ENCODE data around the gene RPS18. TPM values are rescaled to one million over a fixed set of nuclear protein-coding genes. Genes with fewer than 3 reads are reported as not detected.

Gene RPS18
- total and polyA plus RNA-seq, 9 donors = 4,177 to 11,953 (median 5,981) TPM

GRCh38 chr6:33236852-33237251 lies 35.0 kb upstream of the RPS18 start:
- TF ChIP-seq EP300 (IDR thresholded peaks at IDR 0.05) (no peak), CTCF (IDR thresholded peaks at IDR 0.05) (no peak), POLR2A (IDR thresholded peaks at IDR 0.05) (no peak)
- no peaks in the 10 kb centered on the region for H3K27me3 ChIP-seq
- no peaks in the 10 kb centered on the region for H3K9me3 ChIP-seq
- H3K36me3 ChIP-seq = no peaks in the 10 kb centered on the region
- no peak overlapping the region for H3K4me3 ChIP-seq
- no peaks in the 10 kb centered on the region for H3K4me1 ChIP-seq (ENCODE audit: insufficient read depth)
- DNase-seq = no peak
- WGBS, 3 donors = 85 to 90% (median 88%) methylated on average over 6 of the region's 6 CpGs
- H3K27ac ChIP-seq = no peak overlapping the region
- intact Hi-C loops (cut with DNase I) = no loop called here

GRCh38 chr6:33237741-33238140 lies 34.1 kb upstream of the RPS18 start:
- no peaks in the 10 kb centered on the region for H3K4me1 ChIP-seq (ENCODE audit: insufficient read depth)
- H3K27ac ChIP-seq = no peak overlapping the region
- no peaks in the 10 kb centered on the region for H3K27me3 ChIP-seq
- H3K36me3 ChIP-seq = no peaks in the 10 kb centered on the region
- DNase-seq = no peak
- intact Hi-C loops (cut with DNase I) = no loop called here
- no peaks in the 10 kb centered on the region for H3K9me3 ChIP-seq
- TF ChIP-seq POLR2A (IDR thresholded peaks at IDR 0.05) = no peak
- no peak for TF ChIP-seq EP300 (IDR thresholded peaks at IDR 0.05)
- no peak for TF ChIP-seq CTCF (IDR thresholded peaks at IDR 0.05)
- WGBS, 3 donors = 13 to 35% (median 19%) methylated on average over 2 of the region's 2 CpGs
- no peak overlapping the region for H3K4me3 ChIP-seq

- no peaks in the 10 kb centered on the region for H3K27me3 ChIP-seq
- 51 to 54% (median 54%) methylated on average over 3 of the region's 3 CpGs for WGBS, 3 donors
- no peak for TF ChIP-seq EP300 (IDR thresholded peaks at IDR 0.05)
- no peak for TF ChIP-seq CTCF (IDR thresholded peaks at IDR 0.05)
- no peak for TF ChIP-seq POLR2A (IDR thresholded peaks at IDR 0.05)
- H3K36me3 ChIP-seq = no peaks in the 10 kb centered on the region
- no peaks in the 10 kb centered on the region for H3K4me1 ChIP-seq (ENCODE audit: insufficient read depth)
- no peaks in the 10 kb centered on the region for H3K9me3 ChIP-seq
- no peak for DNase-seq
- intact Hi-C loops (cut with DNase I) = loop anchor here in 2 of 4 donors (10.0 kb wide), 1 partner anchor 237 kb away; the partner anchor contains the start of gene HLA-DOA (in 2 of the 2)
- H3K4me3 ChIP-seq = no peak overlapping the region
- no peak overlapping the region for H3K27ac ChIP-seq
Measured at GRCh38 chr6:33241968-33242367, 29.9 kb upstream of the RPS18 start.

GRCh38 chr6:33243476-33243875 lies 28.4 kb upstream of the RPS18 start:
- TF ChIP-seq EP300 (IDR thresholded peaks at IDR 0.05) = no peak
- no peak for TF ChIP-seq POLR2A (IDR thresholded peaks at IDR 0.05)
- TF ChIP-seq CTCF (IDR thresholded peaks at IDR 0.05) = no peak
- Histone ChIP-seq H3K27me3 (no peaks in the 10 kb centered on the region), H3K4me3 (no peak overlapping the region), H3K27ac (no peak overlapping the region), H3K4me1 (ENCODE audit: insufficient read depth) (no peaks in the 10 kb centered on the region), H3K9me3 (no peaks in the 10 kb centered on the region), H3K36me3 (no peaks in the 10 kb centered on the region)
- no peak for DNase-seq
- 24 to 32% (median 31%) methylated on average over 1 of the region's 1 CpG for WGBS, 3 donors
- intact Hi-C loops (cut with DNase I) = loop anchor here in 2 of 4 donors (10.0 kb wide), 1 partner anchor 239 kb away; the partner anchor contains the start of gene HLA-DOA (in 2 of the 2)

Measured in ovary (tissue), 9 donors.